LNCaP clone FGC (cell line): ENCODE results near the gene GNAO1.

Experiments
- DNase-seq: peaks from one replicate; pipeline ENCODE4 v3.0.0-alpha.2; 2011; ENCODE audit warnings: low read depth
- H3K4me3 ChIP-seq: 2 replicates; pipeline ENCODE4 v1.5.1; 2011; ENCODE audit warnings: mild to moderate bottlenecking, low read depth, low read length, control low read depth
- CTCF ChIP-seq: IDR thresholded peaks from 2 replicates; pipeline ENCODE4 v1.5.1; 2012; ENCODE audit warnings: mild to moderate bottlenecking; ENCODE audit not compliant: control insufficient read depth, insufficient read depth; ENCODE audit errors: extremely low read depth

Gene GNAO1

GRCh38 chr16:56267888-56268287 lies 76.6 kb downstream of the GNAO1 start:
- no peak overlapping the region for H3K4me3 ChIP-seq
- TF ChIP-seq CTCF = no peak
- DNase-seq = no peak

GRCh38 chr16:56268799-56269198 lies 77.5 kb downstream of the GNAO1 start:
- TF ChIP-seq CTCF = no peak
- DNase-seq = no peak

DNA sequence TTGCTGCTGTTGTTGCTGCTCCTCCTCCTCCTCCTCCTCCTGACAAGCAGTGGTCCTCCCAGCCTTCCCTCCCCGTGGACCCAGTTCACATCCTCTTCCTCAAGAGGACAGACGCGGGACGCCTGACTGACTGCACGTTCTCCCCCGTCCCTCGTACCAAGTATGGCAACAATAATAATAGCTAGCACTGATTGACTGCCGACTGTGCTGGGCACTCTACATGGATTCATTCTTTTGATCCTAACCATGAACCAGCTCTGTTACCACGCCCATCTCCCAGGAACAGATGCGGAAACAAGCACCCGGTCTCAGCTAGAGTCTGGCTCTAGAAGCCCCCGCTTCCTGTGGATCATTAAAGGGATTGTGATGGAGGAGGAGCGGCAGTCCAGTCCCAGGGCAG lies 78.0 kb downstream of the GNAO1 start:
- H3K4me3 ChIP-seq = no peak overlapping the region
- DNase-seq = no peak
- TF ChIP-seq CTCF = no peak

More at GRCh38 chr16:56268799-56269198, 77.5 kb downstream of the GNAO1 start:
- H3K4me3 ChIP-seq = no peak overlapping the region

DNA sequence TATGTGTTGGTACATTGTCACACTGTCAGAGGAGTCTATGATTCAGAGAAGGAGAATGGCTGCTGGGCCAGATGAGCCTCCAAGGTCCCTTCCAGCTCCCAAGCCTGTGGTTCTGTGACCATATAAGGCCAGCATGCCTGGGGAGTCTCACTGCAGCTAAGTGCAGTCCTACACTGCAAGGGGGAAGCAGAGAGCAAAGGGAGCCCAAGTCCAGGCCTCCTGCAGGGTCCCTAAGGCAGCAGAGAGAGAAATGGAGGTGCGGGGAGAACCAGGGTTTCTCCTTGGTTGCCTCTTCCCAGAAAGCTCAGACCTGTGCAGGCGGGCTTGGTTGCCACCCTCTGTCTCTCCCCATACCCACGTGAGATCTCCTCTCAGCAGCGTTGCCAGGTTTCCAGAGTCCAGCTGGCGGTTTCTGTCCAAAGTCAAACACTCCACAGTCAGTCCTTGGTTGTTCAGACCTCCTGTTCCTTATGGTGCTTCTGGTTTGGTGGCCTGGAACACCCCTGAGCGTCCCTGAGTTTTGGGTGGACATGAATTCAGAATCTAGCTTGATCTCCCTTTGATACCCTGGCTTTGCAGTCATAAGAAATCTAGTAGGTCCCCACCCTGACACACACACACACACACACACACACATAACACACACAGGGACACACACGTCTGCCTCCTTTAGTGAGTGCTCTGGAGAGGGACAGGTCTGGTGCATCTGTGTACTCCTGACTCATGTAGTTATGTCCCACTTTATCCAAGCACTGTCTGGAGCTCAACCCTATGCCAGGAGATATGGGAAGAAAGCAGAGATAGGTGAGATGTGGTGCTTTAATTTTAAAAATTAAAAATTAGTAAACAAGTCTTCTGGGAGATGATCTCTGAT lies 78.8 kb downstream of the GNAO1 start:
- no peak for DNase-seq
- TF ChIP-seq CTCF = no peak
- H3K4me3 ChIP-seq = no peak overlapping the region

GRCh38 chr16:56270828-56271227 lies 79.5 kb downstream of the GNAO1 start:
- no peak for TF ChIP-seq CTCF
- no peak for DNase-seq
- no peak overlapping the region for H3K4me3 ChIP-seq

DNA sequence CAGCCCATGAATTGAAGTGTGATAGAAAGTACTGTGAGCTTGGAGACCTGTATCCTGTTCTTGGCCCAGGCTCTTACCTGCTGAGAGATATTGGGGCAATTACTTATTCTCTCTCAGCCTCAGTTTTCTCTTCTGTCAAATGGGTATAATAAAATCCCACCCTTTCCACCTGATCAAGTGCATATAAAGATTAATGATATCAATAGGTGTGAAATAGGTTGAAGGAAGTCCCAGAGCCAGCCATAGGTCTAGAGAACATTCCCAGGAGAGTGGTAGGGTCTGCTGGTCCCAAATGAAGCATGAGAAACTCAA lies 81.2 kb downstream of the GNAO1 start:
- no peak overlapping the region for H3K4me3 ChIP-seq
- no peak for DNase-seq
- no peak for TF ChIP-seq CTCF

GRCh38 chr16:56273615-56274014 lies 82.3 kb downstream of the GNAO1 start:
- no peak for DNase-seq
- no peak for TF ChIP-seq CTCF
- no peak overlapping the region for H3K4me3 ChIP-seq
